Measurements from ENCODE around the gene ACTRT2. TPM values are rescaled to one million over a fixed set of nuclear protein-coding genes. Genes with fewer than 3 reads are reported as not detected.

ACTRT2 gene
- total RNA-seq, 1 donor from 2014 or later: not detected

DNA sequence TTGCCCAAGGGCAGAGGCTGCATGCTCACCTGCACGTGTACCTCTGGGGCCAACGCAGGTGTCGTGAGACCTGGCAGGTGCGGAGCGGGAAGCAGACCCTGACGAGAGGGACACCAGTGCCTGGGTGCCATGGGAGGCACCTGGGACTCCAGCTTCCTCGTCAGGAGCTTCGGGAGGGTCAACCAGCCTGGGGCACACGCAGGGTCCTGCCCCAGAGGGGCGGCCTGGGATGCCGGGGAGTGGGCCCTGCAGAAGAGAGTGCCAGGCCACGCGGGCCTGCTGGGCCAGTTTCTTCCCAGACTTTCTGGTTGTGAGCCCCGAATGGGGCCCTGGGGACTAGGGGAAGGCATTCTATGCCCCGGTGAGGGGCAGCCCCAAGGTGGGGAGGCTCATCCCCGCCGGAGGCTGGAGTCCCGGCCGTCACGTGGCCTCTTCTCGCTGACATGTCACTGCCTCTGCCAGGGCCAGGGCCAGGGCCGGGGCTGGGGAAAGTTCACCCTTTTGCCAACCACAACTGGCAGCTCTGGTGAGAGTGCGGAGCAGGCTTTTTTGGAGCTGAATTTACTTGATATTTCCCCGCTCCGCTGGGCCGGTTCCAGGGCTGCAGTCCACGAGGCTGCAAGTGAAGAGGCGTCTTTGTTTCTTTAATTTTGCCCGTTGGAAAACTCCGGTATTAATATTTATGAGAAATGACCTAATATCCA lies 38.5 kb upstream of the ACTRT2 start:
- H3K27me3 Mint-ChIP-seq: no peaks in the 10 kb centered on the region
- TF ChIP-seq, protein P1, sequence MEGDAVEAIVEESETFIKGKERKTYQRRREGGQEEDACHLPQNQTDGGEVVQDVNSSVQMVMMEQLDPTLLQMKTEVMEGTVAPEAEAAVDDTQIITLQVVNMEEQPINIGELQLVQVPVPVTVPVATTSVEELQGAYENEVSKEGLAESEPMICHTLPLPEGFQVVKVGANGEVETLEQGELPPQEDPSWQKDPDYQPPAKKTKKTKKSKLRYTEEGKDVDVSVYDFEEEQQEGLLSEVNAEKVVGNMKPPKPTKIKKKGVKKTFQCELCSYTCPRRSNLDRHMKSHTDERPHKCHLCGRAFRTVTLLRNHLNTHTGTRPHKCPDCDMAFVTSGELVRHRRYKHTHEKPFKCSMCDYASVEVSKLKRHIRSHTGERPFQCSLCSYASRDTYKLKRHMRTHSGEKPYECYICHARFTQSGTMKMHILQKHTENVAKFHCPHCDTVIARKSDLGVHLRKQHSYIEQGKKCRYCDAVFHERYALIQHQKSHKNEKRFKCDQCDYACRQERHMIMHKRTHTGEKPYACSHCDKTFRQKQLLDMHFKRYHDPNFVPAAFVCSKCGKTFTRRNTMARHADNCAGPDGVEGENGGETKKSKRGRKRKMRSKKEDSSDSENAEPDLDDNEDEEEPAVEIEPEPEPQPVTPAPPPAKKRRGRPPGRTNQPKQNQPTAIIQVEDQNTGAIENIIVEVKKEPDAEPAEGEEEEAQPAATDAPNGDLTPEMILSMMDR (conservative IDR thresholded peaks at IDR 0.05): no peak
- no peak overlapping the region for H3K4me3 Mint-ChIP-seq

DNA sequence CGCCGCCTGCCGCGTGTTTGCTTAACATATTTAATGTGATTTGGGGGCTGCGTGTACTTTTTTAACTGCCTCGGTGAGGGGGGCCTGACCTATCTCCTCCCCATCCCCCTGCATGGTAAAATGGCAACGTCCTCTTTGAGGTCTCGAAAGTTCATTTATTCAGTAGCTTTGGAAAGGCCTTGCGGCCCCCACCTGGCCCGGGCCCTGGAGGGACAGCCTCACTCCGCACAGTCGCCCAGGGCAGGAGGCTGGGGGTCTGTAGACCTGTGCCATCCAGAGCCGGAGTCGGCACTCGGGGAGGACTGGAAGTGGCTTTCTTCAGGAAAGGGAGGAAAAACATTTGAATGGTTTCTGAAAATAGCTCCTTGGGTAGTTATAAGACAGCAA lies 38.0 kb upstream of the ACTRT2 start:
- peak; percentile 58 for DNase-seq (ENCODE audit: extremely low spot score, unreplicated experiment)
- H3K4me1 Mint-ChIP-seq (ENCODE audit: unreplicated experiment): peaks cover 13% of the 10 kb centered on the region
- H3K9me3 Mint-ChIP-seq: peaks cover 7% of the 10 kb centered on the region
- H3K36me3 Mint-ChIP-seq: no peaks in the 10 kb centered on the region
- no peak overlapping the region for H3K4me3 Mint-ChIP-seq
- TF ChIP-seq, protein P1 (conservative IDR thresholded peaks at IDR 0.05): no peak
- H3K27ac Mint-ChIP-seq: no peak overlapping the region
- H3K27me3 Mint-ChIP-seq: no peaks in the 10 kb centered on the region

More for the DNA sequence above, 38.5 kb upstream of the ACTRT2 start:
- Mint-ChIP-seq H3K4me1 (ENCODE audit: unreplicated experiment) (peaks cover 13% of the 10 kb centered on the region), H3K27ac (no peak overlapping the region), H3K9me3 (peaks cover 7% of the 10 kb centered on the region), H3K36me3 (no peaks in the 10 kb centered on the region)
- peak; percentile 62 for DNase-seq (ENCODE audit: extremely low spot score, unreplicated experiment)

DNA sequence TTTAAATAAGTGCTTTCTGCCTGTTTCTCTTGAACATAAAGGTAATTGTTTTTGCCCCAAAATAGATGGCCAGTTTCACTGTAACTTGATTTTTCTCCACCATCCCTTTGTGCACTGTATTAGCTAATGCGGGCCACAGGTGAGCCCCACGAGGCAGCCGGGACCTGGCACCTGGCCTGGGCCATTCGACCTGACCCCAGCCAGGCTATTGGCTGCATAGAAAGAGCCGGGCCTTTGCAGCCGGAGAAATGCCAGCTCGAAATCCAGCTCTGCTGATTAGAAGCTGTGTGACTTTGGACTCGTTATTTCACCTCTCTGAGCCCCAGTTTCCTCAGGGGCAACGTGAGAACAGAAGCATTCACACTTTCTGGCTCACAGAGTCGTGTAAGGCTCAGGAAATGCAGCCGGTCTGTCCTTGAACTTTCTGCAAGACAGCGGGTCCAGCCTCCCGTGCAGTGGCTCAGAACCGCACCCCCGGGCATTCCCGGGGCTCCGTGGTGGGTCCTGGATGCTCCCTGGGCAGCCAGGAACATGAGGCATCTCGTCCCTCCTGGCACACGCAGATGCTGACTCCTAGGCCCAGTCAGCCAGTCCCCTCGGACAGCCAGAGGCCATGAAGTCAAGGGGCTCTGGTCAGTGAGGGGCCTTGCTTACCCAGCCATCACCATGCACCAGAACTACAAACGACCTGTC lies 37.4 kb upstream of the ACTRT2 start:
- no peaks in the 10 kb centered on the region for H3K27me3 Mint-ChIP-seq
- no peak overlapping the region for H3K27ac Mint-ChIP-seq
- peaks cover 7% of the 10 kb centered on the region for H3K9me3 Mint-ChIP-seq
- H3K36me3 Mint-ChIP-seq: no peaks in the 10 kb centered on the region
- H3K4me3 Mint-ChIP-seq: no peak overlapping the region
- H3K4me1 Mint-ChIP-seq (ENCODE audit: unreplicated experiment): peaks cover 13% of the 10 kb centered on the region
- TF ChIP-seq, protein P1 (conservative IDR thresholded peaks at IDR 0.05): no peak
- DNase-seq (ENCODE audit: extremely low spot score, unreplicated experiment): no peak

DNA sequence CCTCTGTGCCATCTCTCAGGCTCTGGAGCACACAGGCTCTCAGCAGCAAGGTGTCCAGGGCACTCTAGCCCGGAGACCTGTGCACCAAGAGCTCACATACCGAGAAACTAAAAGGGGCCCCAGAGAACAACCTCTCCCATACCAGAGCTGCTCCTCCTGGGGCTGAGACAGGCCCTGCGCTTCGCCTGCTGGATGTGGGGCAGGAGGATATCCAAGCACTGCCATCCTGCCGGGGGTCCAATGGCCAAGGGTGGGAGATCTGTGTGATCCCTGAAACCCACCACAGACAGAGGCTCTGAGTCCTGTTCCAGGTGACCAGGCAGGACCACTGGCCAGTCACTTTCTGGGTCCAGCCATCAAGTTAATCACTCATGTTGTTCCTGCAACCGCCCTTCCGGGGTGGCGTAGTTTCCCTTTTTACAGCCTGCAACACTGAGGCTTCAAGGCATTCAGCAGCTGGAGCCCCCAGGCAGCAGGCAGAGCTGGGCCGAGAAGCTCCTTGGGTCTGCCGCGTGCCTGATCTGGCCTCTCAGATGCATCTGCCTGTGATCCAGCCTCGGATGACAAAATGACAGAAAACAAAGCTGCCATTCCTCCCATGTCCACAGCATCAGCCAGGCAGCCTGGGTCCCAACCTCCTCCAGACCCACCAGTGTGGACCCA lies 36.7 kb upstream of the ACTRT2 start:
- no peak for DNase-seq (ENCODE audit: extremely low spot score, unreplicated experiment)
- H3K4me3 Mint-ChIP-seq: no peak overlapping the region
- peaks cover 7% of the 10 kb centered on the region for H3K9me3 Mint-ChIP-seq
- H3K27ac Mint-ChIP-seq: no peak overlapping the region
- TF ChIP-seq, protein P1 (conservative IDR thresholded peaks at IDR 0.05): no peak
- H3K27me3 Mint-ChIP-seq: no peaks in the 10 kb centered on the region
- H3K36me3 Mint-ChIP-seq: no peaks in the 10 kb centered on the region
- H3K4me1 Mint-ChIP-seq (ENCODE audit: unreplicated experiment): peaks cover 13% of the 10 kb centered on the region

DNA sequence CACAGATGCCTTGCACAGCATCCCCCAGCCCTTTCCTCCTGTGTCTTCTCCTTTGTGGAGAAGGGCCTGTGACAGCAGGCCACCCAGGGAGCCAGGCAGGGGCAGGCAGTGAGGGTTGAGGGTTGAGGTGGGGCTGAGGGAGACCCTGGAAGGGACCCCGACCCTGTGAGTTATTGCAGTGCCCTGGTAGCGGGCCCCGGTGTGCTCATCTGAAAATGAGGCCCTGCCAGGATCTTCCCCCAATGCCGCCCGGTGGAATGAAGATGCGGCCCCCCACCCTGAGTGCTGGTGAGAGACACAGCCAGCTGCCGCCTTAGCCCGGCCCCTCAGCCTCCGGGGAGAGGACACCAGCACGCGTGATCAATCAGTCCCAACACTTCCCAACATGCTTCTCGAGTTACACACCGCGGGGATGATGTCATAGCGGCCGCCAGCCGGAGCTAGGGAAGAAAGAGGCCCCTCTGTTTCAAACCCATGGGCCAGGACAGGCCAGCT lies 36.2 kb upstream of the ACTRT2 start:
- TF ChIP-seq, protein P1 (conservative IDR thresholded peaks at IDR 0.05): no peak
- H3K4me3 Mint-ChIP-seq: no peak overlapping the region
- H3K9me3 Mint-ChIP-seq: peaks cover 7% of the 10 kb centered on the region
- peak; percentile 74 for DNase-seq (ENCODE audit: extremely low spot score, unreplicated experiment)
- H3K27me3 Mint-ChIP-seq: no peaks in the 10 kb centered on the region
- H3K36me3 Mint-ChIP-seq: no peaks in the 10 kb centered on the region
- no peak overlapping the region for H3K27ac Mint-ChIP-seq
- H3K4me1 Mint-ChIP-seq (ENCODE audit: unreplicated experiment): peaks cover 13% of the 10 kb centered on the region

Data from type B pancreatic cell (in vitro differentiated cells).